WTC11 (cell line): ENCODE data around the gene SH3RF2. TPM values are rescaled to one million over a fixed set of nuclear protein-coding genes. Genes with fewer than 3 reads are reported as not detected.

Experiments
- ATAC-seq: fragments of 200-7000 bp; cut with Tn5 transposase; 2 replicates; pipeline ENCODE4 v1.10.0; 2021; ENCODE audit warnings: mild to moderate bottlenecking, moderate library complexity
- CTCF ChIA-PET: fragments of 300-600 bp; sonication (Branson Sonifier 250); formaldehyde crosslinking; loops from one replicate; lab custom pipeline; 2021; ENCODE audit warnings: antibody characterized with exemption; lab: Charles Lee
- POLR2A ChIA-PET: fragments of 350-600 bp; sonication (Branson Sonifier 250); formaldehyde crosslinking; loops from one replicate; lab custom pipeline; 2021; ENCODE audit warnings: antibody characterized with exemption; lab: Charles Lee
- DNase-seq: peaks from one replicate; pipeline ENCODE4 v3.0.0; 2021; ENCODE audit warnings: low spot score
- H3K27ac Mint-ChIP-seq: 2 replicates; pipeline ENCODE4 v1.8.0; 2021; ENCODE audit warnings: mixed read lengths
- H3K27me3 Mint-ChIP-seq: 2 replicates; pipeline ENCODE4 v1.8.0; 2021; ENCODE audit warnings: low read depth, mild to moderate bottlenecking, moderate library complexity, mixed read lengths
- H3K36me3 Mint-ChIP-seq: 2 replicates; pipeline ENCODE4 v1.8.0; 2021; ENCODE audit warnings: mixed read lengths
- H3K4me1 Mint-ChIP-seq: 2 replicates; pipeline ENCODE4 v1.8.0; 2022; ENCODE audit warnings: mixed read lengths
- H3K4me3 Mint-ChIP-seq: 2 replicates; pipeline ENCODE4 v1.8.0; 2021; ENCODE audit warnings: mild to moderate bottlenecking, moderate library complexity, mixed read lengths
- H3K9me3 Mint-ChIP-seq: 2 replicates; pipeline ENCODE4 v1.8.0; 2021; ENCODE audit warnings: mixed read lengths
- EMX1 ChIP-seq: fragments of 250-450 bp; sonication (Bioruptor Pico); IDR thresholded peaks from 2 replicates; pipeline ENCODE4 v1.8.0; 2021; ENCODE audit warnings: mild to moderate bottlenecking
- ESRRA ChIP-seq: sonication (generic); formaldehyde crosslinking; IDR thresholded peaks from 2 replicates; pipeline ENCODE4 v1.8.1; 2022; ENCODE audit warnings: mild to moderate bottlenecking, missing genetic modification reagents, borderline replicate concordance
- ETV6 ChIP-seq: sonication (generic); formaldehyde crosslinking; IDR thresholded peaks from 2 replicates; pipeline ENCODE4 v1.8.1; 2022; ENCODE audit warnings: mild to moderate bottlenecking, missing genetic modification reagents
- FOXJ3 ChIP-seq: sonication (generic); formaldehyde crosslinking; IDR thresholded peaks from 2 replicates; pipeline ENCODE4 v1.9.0; 2021; ENCODE audit warnings: missing genetic modification reagents, mild to moderate bottlenecking, borderline replicate concordance
- FOXP1 ChIP-seq: sonication (generic); formaldehyde crosslinking; IDR thresholded peaks from 2 replicates; pipeline ENCODE4 v1.8.0; 2022; ENCODE audit warnings: missing genetic modification reagents, mild to moderate bottlenecking, moderate library complexity, borderline replicate concordance
- NR1H2 ChIP-seq: sonication (generic); formaldehyde crosslinking; IDR thresholded peaks from 2 replicates; pipeline ENCODE4 v1.9.0; 2021; ENCODE audit warnings: mild to moderate bottlenecking, moderate library complexity, missing genetic modification reagents
- SOX15 ChIP-seq: fragments of 250-450 bp; sonication (Bioruptor Pico); IDR thresholded peaks from 2 replicates; pipeline ENCODE4 v1.9.0; 2021; ENCODE audit warnings: mild to moderate bottlenecking
- TP53 ChIP-seq: sonication (generic); formaldehyde crosslinking; IDR thresholded peaks from 2 replicates; pipeline ENCODE4 v1.8.1; 2023; ENCODE audit warnings: mild to moderate bottlenecking, missing genetic modification reagents
- ZNF416 ChIP-seq: fragments of 250-450 bp; sonication (Bioruptor Pico); IDR thresholded peaks from 2 replicates; pipeline ENCODE4 v1.9.0; 2021; ENCODE audit warnings: mild to moderate bottlenecking, inconsistent platforms
- ZNF423 ChIP-seq: fragments of 250-450 bp; sonication (Bioruptor Pico); IDR thresholded peaks from 2 replicates; pipeline ENCODE4 v2.1.2; 2022; ENCODE audit warnings: mild to moderate bottlenecking, moderate library complexity
- total RNA-seq: library from RNA; stranded (reverse); gene quantifications from 3 replicates; pipeline ENCODE4 v1.2.3, GENCODE V29; 2021
- TF ChIP-seq, protein P1 (sequence below): sonication (generic); formaldehyde crosslinking; IDR thresholded peaks from 2 replicates; pipeline ENCODE4 v1.8.1; 2023; ENCODE audit warnings: mild to moderate bottlenecking, missing genetic modification reagents, borderline replicate concordance
- TF ChIP-seq, protein P2 (sequence below): sonication (generic); formaldehyde crosslinking; IDR thresholded peaks from 2 replicates; pipeline ENCODE4 v1.8.1; 2023; ENCODE audit warnings: mild to moderate bottlenecking, missing genetic modification reagents, moderate library complexity
- TF ChIP-seq, protein P3 (sequence below): sonication (generic); formaldehyde crosslinking; IDR thresholded peaks from 2 replicates; pipeline ENCODE4 v1.8.0; 2022; ENCODE audit warnings: mild to moderate bottlenecking, missing genetic modification reagents
- TF ChIP-seq, protein P4 (sequence below): sonication (generic); formaldehyde crosslinking; IDR thresholded peaks from 2 replicates; pipeline ENCODE4 v1.8.1; 2022; ENCODE audit warnings: mild to moderate bottlenecking, moderate library complexity, missing genetic modification reagents
- TF ChIP-seq, protein P5 (sequence below): sonication (generic); formaldehyde crosslinking; IDR thresholded peaks from 2 replicates; pipeline ENCODE4 v1.8.1; 2023; ENCODE audit warnings: mild to moderate bottlenecking, missing genetic modification reagents
- TF ChIP-seq, protein P6 (sequence below): fragments of 250-450 bp; sonication (Bioruptor Pico); IDR thresholded peaks from 2 replicates; pipeline ENCODE4 v1.9.0; 2021; ENCODE audit warnings: mild to moderate bottlenecking

SH3RF2 gene
- total RNA-seq, 1 experiment from 2014 or later = 0.83 TPM

DNA sequence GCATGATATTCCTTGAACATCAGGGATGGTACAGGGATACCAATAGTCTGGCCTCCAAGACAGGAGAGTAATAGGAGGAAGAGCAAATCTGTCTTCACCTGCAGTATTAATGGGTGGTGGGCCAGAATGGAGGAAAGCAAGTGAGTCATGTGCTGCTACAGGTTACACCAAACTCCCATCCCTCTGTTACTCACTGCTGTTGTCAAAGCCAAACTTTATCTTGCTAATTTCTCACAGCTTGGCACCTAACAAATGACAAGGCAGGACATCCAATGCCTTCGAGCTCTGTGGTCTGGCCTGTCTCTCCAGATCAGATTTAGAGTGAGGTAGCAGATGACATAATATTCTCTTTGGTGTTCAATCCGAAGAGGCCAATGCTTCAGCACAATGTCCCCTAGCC lies 142.2 kb downstream of the SH3RF2 start:
- H3K36me3 Mint-ChIP-seq = no peaks in the 10 kb centered on the region
- CTCF ChIA-PET = no interaction called here
- TF ChIP-seq, protein P1, sequence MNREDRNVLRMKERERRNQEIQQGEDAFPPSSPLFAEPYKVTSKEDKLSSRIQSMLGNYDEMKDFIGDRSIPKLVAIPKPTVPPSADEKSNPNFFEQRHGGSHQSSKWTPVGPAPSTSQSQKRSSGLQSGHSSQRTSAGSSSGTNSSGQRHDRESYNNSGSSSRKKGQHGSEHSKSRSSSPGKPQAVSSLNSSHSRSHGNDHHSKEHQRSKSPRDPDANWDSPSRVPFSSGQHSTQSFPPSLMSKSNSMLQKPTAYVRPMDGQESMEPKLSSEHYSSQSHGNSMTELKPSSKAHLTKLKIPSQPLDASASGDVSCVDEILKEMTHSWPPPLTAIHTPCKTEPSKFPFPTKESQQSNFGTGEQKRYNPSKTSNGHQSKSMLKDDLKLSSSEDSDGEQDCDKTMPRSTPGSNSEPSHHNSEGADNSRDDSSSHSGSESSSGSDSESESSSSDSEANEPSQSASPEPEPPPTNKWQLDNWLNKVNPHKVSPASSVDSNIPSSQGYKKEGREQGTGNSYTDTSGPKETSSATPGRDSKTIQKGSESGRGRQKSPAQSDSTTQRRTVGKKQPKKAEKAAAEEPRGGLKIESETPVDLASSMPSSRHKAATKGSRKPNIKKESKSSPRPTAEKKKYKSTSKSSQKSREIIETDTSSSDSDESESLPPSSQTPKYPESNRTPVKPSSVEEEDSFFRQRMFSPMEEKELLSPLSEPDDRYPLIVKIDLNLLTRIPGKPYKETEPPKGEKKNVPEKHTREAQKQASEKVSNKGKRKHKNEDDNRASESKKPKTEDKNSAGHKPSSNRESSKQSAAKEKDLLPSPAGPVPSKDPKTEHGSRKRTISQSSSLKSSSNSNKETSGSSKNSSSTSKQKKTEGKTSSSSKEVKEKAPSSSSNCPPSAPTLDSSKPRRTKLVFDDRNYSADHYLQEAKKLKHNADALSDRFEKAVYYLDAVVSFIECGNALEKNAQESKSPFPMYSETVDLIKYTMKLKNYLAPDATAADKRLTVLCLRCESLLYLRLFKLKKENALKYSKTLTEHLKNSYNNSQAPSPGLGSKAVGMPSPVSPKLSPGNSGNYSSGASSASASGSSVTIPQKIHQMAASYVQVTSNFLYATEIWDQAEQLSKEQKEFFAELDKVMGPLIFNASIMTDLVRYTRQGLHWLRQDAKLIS (CRISPR knock-in tag) = no peak
- TF ChIP-seq, protein P2, sequence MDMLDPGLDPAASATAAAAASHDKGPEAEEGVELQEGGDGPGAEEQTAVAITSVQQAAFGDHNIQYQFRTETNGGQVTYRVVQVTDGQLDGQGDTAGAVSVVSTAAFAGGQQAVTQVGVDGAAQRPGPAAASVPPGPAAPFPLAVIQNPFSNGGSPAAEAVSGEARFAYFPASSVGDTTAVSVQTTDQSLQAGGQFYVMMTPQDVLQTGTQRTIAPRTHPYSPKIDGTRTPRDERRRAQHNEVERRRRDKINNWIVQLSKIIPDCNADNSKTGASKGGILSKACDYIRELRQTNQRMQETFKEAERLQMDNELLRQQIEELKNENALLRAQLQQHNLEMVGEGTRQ (CRISPR knock-in tag) = peak; percentile 63
- TF ChIP-seq, protein P3, sequence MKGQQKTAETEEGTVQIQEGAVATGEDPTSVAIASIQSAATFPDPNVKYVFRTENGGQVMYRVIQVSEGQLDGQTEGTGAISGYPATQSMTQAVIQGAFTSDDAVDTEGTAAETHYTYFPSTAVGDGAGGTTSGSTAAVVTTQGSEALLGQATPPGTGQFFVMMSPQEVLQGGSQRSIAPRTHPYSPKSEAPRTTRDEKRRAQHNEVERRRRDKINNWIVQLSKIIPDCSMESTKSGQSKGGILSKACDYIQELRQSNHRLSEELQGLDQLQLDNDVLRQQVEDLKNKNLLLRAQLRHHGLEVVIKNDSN (CRISPR knock-in tag) = peak; percentile 42; the same call in 1 of the 2 replicates
- peaks cover 52% of the 10 kb centered on the region for H3K27me3 Mint-ChIP-seq
- H3K4me3 Mint-ChIP-seq = no peak overlapping the region
- peaks cover 59% of the 10 kb centered on the region for H3K4me1 Mint-ChIP-seq
- ATAC-seq (peak; percentile 78), DNase-seq (no peak)
- H3K9me3 Mint-ChIP-seq = 0 out of 2 replicates have a peak, but pooled peaks cover 3% of the 10 kb centered on the region
- POLR2A ChIA-PET = no interaction called here
- no peak overlapping the region for H3K27ac Mint-ChIP-seq

DNA sequence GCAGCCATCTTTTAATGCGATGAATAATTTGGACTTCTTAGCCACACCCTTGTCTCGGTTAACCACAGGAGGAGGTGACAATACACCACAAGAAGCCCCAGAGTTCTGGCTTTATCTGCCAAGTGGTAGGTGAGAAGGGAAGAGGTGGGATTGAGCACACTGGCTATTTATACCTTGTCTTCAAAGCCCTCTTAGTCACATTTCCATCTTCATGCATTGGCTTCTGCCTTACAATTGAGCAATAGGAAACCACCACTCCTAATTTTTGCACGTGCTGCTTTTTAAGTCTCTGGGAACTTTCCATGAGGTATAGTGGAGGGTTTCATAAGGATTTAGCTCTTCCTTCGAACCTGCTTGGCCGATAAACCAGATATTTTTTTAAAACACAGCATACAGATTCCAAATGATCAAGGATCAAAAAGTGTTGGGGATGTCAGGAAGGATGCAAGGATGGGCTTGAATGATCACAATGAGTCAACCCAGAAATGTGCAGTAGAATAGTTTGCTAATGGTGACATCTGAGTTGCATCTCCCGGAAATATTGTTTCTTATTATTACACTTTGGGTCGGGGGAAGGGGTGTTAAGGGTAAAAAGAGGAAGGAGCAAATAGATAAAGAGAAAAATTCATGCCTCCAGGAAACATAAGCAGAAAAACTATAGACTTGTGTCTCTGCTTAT lies 143.5 kb downstream of the SH3RF2 start:
- H3K36me3 Mint-ChIP-seq = no peaks in the 10 kb centered on the region
- H3K27ac Mint-ChIP-seq = no peak overlapping the region
- H3K9me3 Mint-ChIP-seq = 0 out of 2 replicates have a peak, but pooled peaks cover 3% of the 10 kb centered on the region
- ChIA-PET CTCF (interaction anchor here (1.0 kb wide), 1 partner anchor 20 kb away, joined by 3 read pairs; no protein-coding TSS in a partner anchor), POLR2A (no interaction called here)
- DNase-seq (no peak), ATAC-seq (no peak)
- peaks cover 39% of the 10 kb centered on the region for H3K27me3 Mint-ChIP-seq
- no peak for TF ChIP-seq FOXJ3 (CRISPR knock-in tag)
- TF ChIP-seq, protein P4, sequence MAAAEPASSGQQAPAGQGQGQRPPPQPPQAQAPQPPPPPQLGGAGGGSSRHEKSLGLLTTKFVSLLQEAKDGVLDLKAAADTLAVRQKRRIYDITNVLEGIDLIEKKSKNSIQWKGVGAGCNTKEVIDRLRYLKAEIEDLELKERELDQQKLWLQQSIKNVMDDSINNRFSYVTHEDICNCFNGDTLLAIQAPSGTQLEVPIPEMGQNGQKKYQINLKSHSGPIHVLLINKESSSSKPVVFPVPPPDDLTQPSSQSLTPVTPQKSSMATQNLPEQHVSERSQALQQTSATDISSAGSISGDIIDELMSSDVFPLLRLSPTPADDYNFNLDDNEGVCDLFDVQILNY = no peak
- no peak for TF ChIP-seq TP53
- no peak for TF ChIP-seq EMX1 (CRISPR knock-in tag)
- TF ChIP-seq, protein P5, sequence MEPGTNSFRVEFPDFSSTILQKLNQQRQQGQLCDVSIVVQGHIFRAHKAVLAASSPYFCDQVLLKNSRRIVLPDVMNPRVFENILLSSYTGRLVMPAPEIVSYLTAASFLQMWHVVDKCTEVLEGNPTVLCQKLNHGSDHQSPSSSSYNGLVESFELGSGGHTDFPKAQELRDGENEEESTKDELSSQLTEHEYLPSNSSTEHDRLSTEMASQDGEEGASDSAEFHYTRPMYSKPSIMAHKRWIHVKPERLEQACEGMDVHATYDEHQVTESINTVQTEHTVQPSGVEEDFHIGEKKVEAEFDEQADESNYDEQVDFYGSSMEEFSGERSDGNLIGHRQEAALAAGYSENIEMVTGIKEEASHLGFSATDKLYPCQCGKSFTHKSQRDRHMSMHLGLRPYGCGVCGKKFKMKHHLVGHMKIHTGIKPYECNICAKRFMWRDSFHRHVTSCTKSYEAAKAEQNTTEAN (CRISPR knock-in tag) = no peak
- TF ChIP-seq, protein P6, sequence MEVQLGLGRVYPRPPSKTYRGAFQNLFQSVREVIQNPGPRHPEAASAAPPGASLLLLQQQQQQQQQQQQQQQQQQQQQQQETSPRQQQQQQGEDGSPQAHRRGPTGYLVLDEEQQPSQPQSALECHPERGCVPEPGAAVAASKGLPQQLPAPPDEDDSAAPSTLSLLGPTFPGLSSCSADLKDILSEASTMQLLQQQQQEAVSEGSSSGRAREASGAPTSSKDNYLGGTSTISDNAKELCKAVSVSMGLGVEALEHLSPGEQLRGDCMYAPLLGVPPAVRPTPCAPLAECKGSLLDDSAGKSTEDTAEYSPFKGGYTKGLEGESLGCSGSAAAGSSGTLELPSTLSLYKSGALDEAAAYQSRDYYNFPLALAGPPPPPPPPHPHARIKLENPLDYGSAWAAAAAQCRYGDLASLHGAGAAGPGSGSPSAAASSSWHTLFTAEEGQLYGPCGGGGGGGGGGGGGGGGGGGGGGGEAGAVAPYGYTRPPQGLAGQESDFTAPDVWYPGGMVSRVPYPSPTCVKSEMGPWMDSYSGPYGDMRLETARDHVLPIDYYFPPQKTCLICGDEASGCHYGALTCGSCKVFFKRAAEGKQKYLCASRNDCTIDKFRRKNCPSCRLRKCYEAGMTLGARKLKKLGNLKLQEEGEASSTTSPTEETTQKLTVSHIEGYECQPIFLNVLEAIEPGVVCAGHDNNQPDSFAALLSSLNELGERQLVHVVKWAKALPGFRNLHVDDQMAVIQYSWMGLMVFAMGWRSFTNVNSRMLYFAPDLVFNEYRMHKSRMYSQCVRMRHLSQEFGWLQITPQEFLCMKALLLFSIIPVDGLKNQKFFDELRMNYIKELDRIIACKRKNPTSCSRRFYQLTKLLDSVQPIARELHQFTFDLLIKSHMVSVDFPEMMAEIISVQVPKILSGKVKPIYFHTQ (CRISPR knock-in tag) = no peak
- no peak for TF ChIP-seq FOXP1 (CRISPR knock-in tag)
- TF ChIP-seq ESRRA (CRISPR knock-in tag) = no peak
- TF ChIP-seq ZNF416 = no peak
- no peak for TF ChIP-seq SOX15
- TF ChIP-seq ZNF423 (CRISPR knock-in tag) = no peak
- TF ChIP-seq NR1H2 = no peak
- no peak for TF ChIP-seq ETV6 (CRISPR knock-in tag)
- H3K4me3 Mint-ChIP-seq = no peak overlapping the region
- peaks cover 48% of the 10 kb centered on the region for H3K4me1 Mint-ChIP-seq
